IMR-90 (cell line): Measurements from ENCODE around the gene C1orf141. TPM values are rescaled to one million over a fixed set of nuclear protein-coding genes. Genes with fewer than 3 reads are reported as not detected.

Source experiments
- ATAC-seq: fragments of 200-7000 bp; cut with Tn5 transposase; 2 replicates; pipeline ENCODE4 v1.9.1; 2020; ENCODE audit warnings: low read depth, mild to moderate bottlenecking, moderate library complexity
- BruUV-seq: library from RNA; stranded (reverse); fragments of 400-500 nt; replicated peaks from 2 replicates; lab custom pipeline; 2021; lab: Mats Ljungman, UMichigan
- CTCF ChIA-PET: fragments of 300-600 bp; formaldehyde crosslinking; extraction: SDS; loops from one replicate; lab custom pipeline; 2021; ENCODE audit warnings: antibody characterized with exemption; lab: Yijun Ruan, JAX
- POLR2A ChIA-PET: fragments of 300-600 bp; sonication (Branson Sonifier 250); formaldehyde crosslinking; loops from one replicate; lab custom pipeline; 2022; ENCODE audit warnings: antibody characterized with exemption; ENCODE audit not compliant: unreplicated experiment; lab: Charles Lee
- DNase-seq: peaks from one replicate; pipeline ENCODE4 v3.0.0; 2013
- H2AFZ ChIP-seq: replicated peaks from 2 replicates; pipeline ENCODE3; 2013; ENCODE audit warnings: low read length, mild to moderate bottlenecking; ENCODE audit not compliant: poor library complexity
- H2AK5ac ChIP-seq: 2 replicates; pipeline ENCODE4 v1.6.1; 2013; ENCODE audit warnings: low read depth, low read length, inconsistent platforms
- H2AK9ac ChIP-seq: replicated peaks from 2 replicates; pipeline ENCODE3; 2013; ENCODE audit warnings: mild to moderate bottlenecking, low read depth, low read length, moderate library complexity; ENCODE audit not compliant: poor library complexity
- H2BK120ac ChIP-seq: 2 replicates; pipeline ENCODE4 v1.6.1; 2013; ENCODE audit warnings: low read depth, low read length, inconsistent platforms
- H2BK15ac ChIP-seq: 3 replicates; pipeline ENCODE4 v1.6.1; 2013; ENCODE audit warnings: low read depth, low read length, inconsistent platforms
- H2BK20ac ChIP-seq: 2 replicates; pipeline ENCODE4 v1.6.1; 2013; ENCODE audit warnings: low read depth, mild to moderate bottlenecking, inconsistent platforms, low read length, moderate library complexity
- H2BK5ac ChIP-seq: 2 replicates; pipeline ENCODE4 v1.6.1; 2013; ENCODE audit warnings: mild to moderate bottlenecking, low read depth, low read length, inconsistent platforms; ENCODE audit not compliant: poor library complexity, severe bottlenecking
- H3K14ac ChIP-seq: replicated peaks from 2 replicates; pipeline ENCODE4 v1.6.1; 2013; ENCODE audit warnings: low read depth, low read length, inconsistent platforms
- H3K18ac ChIP-seq: 2 replicates; pipeline ENCODE4 v1.6.1; 2013; ENCODE audit warnings: low read depth, low read length, control low read depth
- H3K23ac ChIP-seq: 2 replicates; pipeline ENCODE4 v1.6.1; 2013; ENCODE audit warnings: low read depth, low read length, inconsistent platforms
- H3K27ac ChIP-seq: 2 replicates; pipeline ENCODE4 v1.5.1; 2013; ENCODE audit warnings: mild to moderate bottlenecking, control low read depth, low read length; ENCODE audit not compliant: insufficient read depth
- H3K27me3 ChIP-seq: 2 replicates; pipeline ENCODE4 v1.6.1; 2013; ENCODE audit warnings: low read length; ENCODE audit not compliant: control insufficient read depth, insufficient read depth
- H3K36me3 ChIP-seq: 2 replicates; pipeline ENCODE4 v1.6.1; 2013; ENCODE audit warnings: low read length, mixed read lengths; ENCODE audit not compliant: control insufficient read depth, insufficient read depth
- H3K4ac ChIP-seq: 2 replicates; pipeline ENCODE4 v1.6.1; 2013; ENCODE audit warnings: low read depth, low read length, inconsistent platforms
- H3K4me1 ChIP-seq: 2 replicates; pipeline ENCODE4 v1.6.1; 2013; ENCODE audit warnings: low read length, mixed read lengths; ENCODE audit not compliant: control insufficient read depth, insufficient read depth
- H3K4me2 ChIP-seq: 2 replicates; pipeline ENCODE4 v1.6.1; 2013; ENCODE audit warnings: low read depth, mild to moderate bottlenecking, control low read depth, low read length, moderate library complexity
- H3K4me3 ChIP-seq: 2 replicates; pipeline ENCODE4 v1.5.1; 2013; ENCODE audit warnings: low read depth, mild to moderate bottlenecking, control low read depth, low read length, moderate library complexity; ENCODE audit not compliant: insufficient read depth
- H3K56ac ChIP-seq: 2 replicates; pipeline ENCODE4 v1.6.1; 2013; ENCODE audit warnings: low read length, inconsistent platforms; ENCODE audit not compliant: insufficient read depth; ENCODE audit errors: extremely low read depth
- H3K79me1 ChIP-seq, 2 experiments: 2 replicates each; pipeline ENCODE4 v1.6.1; 2013; ENCODE audit warnings: low read length in 2 of 2, inconsistent platforms in 1 of 2, low read depth in 1 of 2
- H3K9ac ChIP-seq: 2 replicates; pipeline ENCODE4 v1.6.1; 2013; ENCODE audit warnings: low read depth, low read length, control low read depth
- H3K9me1 ChIP-seq: 2 replicates; pipeline ENCODE4 v1.6.1; 2013; ENCODE audit warnings: low read length, inconsistent platforms; ENCODE audit not compliant: insufficient read depth
- H3K9me3 ChIP-seq: 2 replicates; pipeline ENCODE4 v1.6.1; 2013; ENCODE audit warnings: low read length; ENCODE audit not compliant: control insufficient read depth, insufficient read depth
- H4K20me1 ChIP-seq: 2 replicates; pipeline ENCODE4 v1.6.1; 2013; ENCODE audit warnings: low read length, inconsistent platforms; ENCODE audit not compliant: insufficient read depth
- H4K5ac ChIP-seq: 2 replicates; pipeline ENCODE4 v1.6.1; 2013; ENCODE audit warnings: mild to moderate bottlenecking, low read depth, low read length, control low read depth
- H4K8ac ChIP-seq, 2 experiments: 2 replicates each; pipeline ENCODE4 v1.6.1; 2013; ENCODE audit warnings: low read depth in 2 of 2, low read length in 2 of 2, control low read depth in 1 of 2, inconsistent platforms in 1 of 2
- H4K91ac ChIP-seq: 2 replicates; pipeline ENCODE4 v1.6.1; 2013; ENCODE audit warnings: low read depth, low read length, inconsistent platforms; ENCODE audit not compliant: insufficient read depth
- BHLHE40 ChIP-seq: fragments of 150-350 bp; IDR thresholded peaks from 2 replicates; pipeline ENCODE4 v1.6.1; 2016; ENCODE audit warnings: mild to moderate bottlenecking, low read depth, low read length
- CEBPB ChIP-seq: IDR thresholded peaks from 2 replicates; pipeline ENCODE4 v1.6.1; 2012; ENCODE audit warnings: low read depth, low read length, improper control_type of control experiment
- MAFK ChIP-seq: IDR thresholded peaks from 2 replicates; pipeline ENCODE4 v1.6.1; 2012; ENCODE audit warnings: low read depth, low read length, improper control_type of control experiment
- MXI1 ChIP-seq: IDR thresholded peaks from 2 replicates; pipeline ENCODE4 v1.6.1; 2012; ENCODE audit warnings: low read depth, mild to moderate bottlenecking, low read length, moderate library complexity, borderline replicate concordance
- RCOR1 ChIP-seq: IDR thresholded peaks from 2 replicates; pipeline ENCODE4 v1.6.1; 2012; ENCODE audit warnings: mild to moderate bottlenecking, low read length, improper control_type of control experiment; ENCODE audit not compliant: insufficient replicate concordance
- whole genome bisulfite sequencing, 2 experiments: methylation state at CpG; one replicate each; pipeline versions ENCODE4 v1.1.5 to v1.1.7; 2013; ENCODE audit warnings: missing lambda C conversion rate in 2 of 2; ENCODE audit not compliant: insufficient read length in 1 of 2; ENCODE audit errors: extremely low coverage in 2 of 2; 5-methylcytosine and 5-hydroxymethylcytosine counted together
- dilution Hi-C: fragments of 300-500 bp; cut with HindIII; formaldehyde crosslinking; loops from one replicate; pipeline ENCODE4 v1.14.3; 2018; ENCODE audit warnings: low sequenced_read_pairs; ENCODE audit not compliant: unreplicated experiment
- in situ Hi-C: fragments of 300-500 bp; cut with MboI; formaldehyde crosslinking; loops from 3 replicates; pipeline ENCODE4 v1.14.3; 2019; ENCODE audit warnings: low sequenced_read_pairs, inconsistent platforms, mixed read lengths
- intact Hi-C: fragments of 100-400 bp; cut with micrococcal nuclease; formaldehyde crosslinking; loops from 2 replicates; pipeline ENCODE4 v1.10.0; 2022
- polyA plus RNA-seq, 3 experiments: library from polyadenylated mRNA; depleted of rRNA; stranded (reverse); fragments of >200 nt; gene quantifications; 2 replicates each; pipeline ENCODE4 v1.2.3, GENCODE V29; 2012; ENCODE audit warnings: low replicate concordance in 1 of 3
- total RNA-seq: library from RNA; depleted of rRNA; stranded (reverse); fragments of >200 nt; gene quantifications from 2 replicates; pipeline ENCODE4 v1.2.3, GENCODE V29; 2012
- TF ChIP-seq, protein P1 (sequence below): conservative IDR thresholded peaks from 2 replicates; pipeline ENCODE4 v1.5.1; 2012; ENCODE audit warnings: mild to moderate bottlenecking, low read depth, low read length, improper control_type of control experiment

Gene C1orf141
- total and polyA plus RNA-seq, 2 of the 4 experiments (the other 2 are of a cell fraction): not detected

DNA sequence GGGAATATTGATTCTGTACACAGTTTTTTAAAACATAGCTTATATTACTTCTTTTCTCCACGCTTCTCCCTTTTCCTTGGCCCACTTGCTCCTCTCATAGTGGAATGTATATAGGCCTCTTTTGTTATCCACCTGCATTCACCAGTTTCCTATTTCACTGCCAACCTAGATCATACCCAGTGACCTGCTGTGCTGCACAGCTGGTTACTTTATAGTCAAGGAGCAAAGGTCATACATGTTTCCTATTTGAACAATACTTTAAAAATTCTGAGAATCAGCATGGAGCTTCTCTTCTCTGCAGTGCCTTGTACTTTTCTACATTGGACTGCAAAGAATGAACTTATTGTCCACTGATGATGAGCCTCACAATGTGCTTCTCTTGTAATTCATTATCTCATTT is 76.5 kb downstream of the C1orf141 start:
- H3K56ac ChIP-seq: peak overlapping the region; percentile 52
- no peak overlapping the region for H2AFZ ChIP-seq
- no CpG with 5 or more reads among the region's 1 CpG for WGBS, 2 experiments
- no TSS peak for BruUV-seq
- no peak overlapping the region for H3K4me3 ChIP-seq
- H3K9ac ChIP-seq: no peak overlapping the region
- POLR2A ChIA-PET: no interaction called here
- 0 out of 2 replicates have a peak overlapping the region, but pooled peaks have one; percentile 32 for H3K27ac ChIP-seq
- peak overlapping the region; percentile 12; the same call in 1 of the 2 replicates for H4K5ac ChIP-seq
- intact Hi-C loops (no loop called here), in situ Hi-C loops (no loop called here), dilution Hi-C loops (no loop called here)
- peak overlapping the region; percentile 7; the same call in 1 of the 2 replicates for H3K18ac ChIP-seq
- peak overlapping the region; percentile 65; the same call in 1 of the 2 replicates for H3K23ac ChIP-seq
- peak overlapping the region in 1 of 2 experiments; percentile 80; a peak in 2 of 4 replicates for H4K8ac ChIP-seq
- H3K36me3 ChIP-seq: no peaks in the 10 kb centered on the region
- peak overlapping the region; percentile 89 for H2BK5ac ChIP-seq
- H4K20me1 ChIP-seq: no peaks in the 10 kb centered on the region
- H3K9me3 ChIP-seq: no peaks in the 10 kb centered on the region
- ATAC-seq (no peak), DNase-seq (no peak)
- H2BK15ac ChIP-seq: peak overlapping the region; percentile 91
- no peaks in the 10 kb centered on the region for H3K27me3 ChIP-seq
- H2BK20ac ChIP-seq: peak overlapping the region; percentile 83
- peak overlapping the region; percentile 53; the same call in 1 of the 2 replicates for H4K91ac ChIP-seq
- H3K14ac ChIP-seq: peak overlapping the region; percentile 71
- H3K79me1 ChIP-seq: peaks cover 0 to 18% of the 10 kb centered on the region in 2 experiments; a peak in 2 of 4 replicates
- H3K9me1 ChIP-seq: peaks cover 12% of the 10 kb centered on the region
- H2AK5ac ChIP-seq: peak overlapping the region; percentile 66; the same call in 1 of the 2 replicates
- no peak overlapping the region for H2AK9ac ChIP-seq
- H2BK120ac ChIP-seq: peak overlapping the region; percentile 96
- peak overlapping the region; percentile 74; the same call in 1 of the 2 replicates for H3K4ac ChIP-seq
- peaks cover 24% of the 10 kb centered on the region for H3K4me1 ChIP-seq
- H3K4me2 ChIP-seq: peak overlapping the region; percentile 14; the same call in 1 of the 2 replicates
- CTCF ChIA-PET: no interaction called here
- TF ChIP-seq BHLHE40 (no peak), MXI1 (no peak), MAFK (no peak), CEBPB (no peak), RCOR1 (no peak)
- TF ChIP-seq, protein P1, sequence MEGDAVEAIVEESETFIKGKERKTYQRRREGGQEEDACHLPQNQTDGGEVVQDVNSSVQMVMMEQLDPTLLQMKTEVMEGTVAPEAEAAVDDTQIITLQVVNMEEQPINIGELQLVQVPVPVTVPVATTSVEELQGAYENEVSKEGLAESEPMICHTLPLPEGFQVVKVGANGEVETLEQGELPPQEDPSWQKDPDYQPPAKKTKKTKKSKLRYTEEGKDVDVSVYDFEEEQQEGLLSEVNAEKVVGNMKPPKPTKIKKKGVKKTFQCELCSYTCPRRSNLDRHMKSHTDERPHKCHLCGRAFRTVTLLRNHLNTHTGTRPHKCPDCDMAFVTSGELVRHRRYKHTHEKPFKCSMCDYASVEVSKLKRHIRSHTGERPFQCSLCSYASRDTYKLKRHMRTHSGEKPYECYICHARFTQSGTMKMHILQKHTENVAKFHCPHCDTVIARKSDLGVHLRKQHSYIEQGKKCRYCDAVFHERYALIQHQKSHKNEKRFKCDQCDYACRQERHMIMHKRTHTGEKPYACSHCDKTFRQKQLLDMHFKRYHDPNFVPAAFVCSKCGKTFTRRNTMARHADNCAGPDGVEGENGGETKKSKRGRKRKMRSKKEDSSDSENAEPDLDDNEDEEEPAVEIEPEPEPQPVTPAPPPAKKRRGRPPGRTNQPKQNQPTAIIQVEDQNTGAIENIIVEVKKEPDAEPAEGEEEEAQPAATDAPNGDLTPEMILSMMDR: no peak
